SJCRH30 (cell line): ENCODE data around the gene DBF4. TPM values are rescaled to one million over a fixed set of nuclear protein-coding genes. Genes with fewer than 3 reads are reported as not detected.
"Not testable (repeated sequence)": the region's sequence is repeated elsewhere in the genome, so short reads cannot be mapped to it uniquely, and the experiment has no call there.

Experiments used
- DNase-seq, 2 experiments: peaks; one replicate each; pipeline ENCODE4 v3.0.0-alpha.2; 2015 to 2020
- H3K27ac ChIP-seq: fragments of 250-450 bp; sonication (Bioruptor Pico); 2 replicates; pipeline ENCODE4 v1.5.1; 2020; ENCODE audit warnings: mild to moderate bottlenecking, moderate library complexity
- H3K27me3 ChIP-seq: fragments of 250-450 bp; sonication (Bioruptor Pico); 2 replicates; pipeline ENCODE4 v1.5.1; 2020; ENCODE audit warnings: mild to moderate bottlenecking, moderate library complexity
- H3K36me3 ChIP-seq: fragments of 250-450 bp; sonication (Bioruptor Pico); 2 replicates; pipeline ENCODE4 v1.5.1; 2020; ENCODE audit warnings: mild to moderate bottlenecking, moderate library complexity
- H3K4me1 ChIP-seq: fragments of 250-450 bp; sonication (Bioruptor Pico); 2 replicates; pipeline ENCODE4 v1.5.1; 2020; ENCODE audit warnings: mild to moderate bottlenecking, moderate library complexity
- H3K4me3 ChIP-seq: fragments of 250-450 bp; sonication (Bioruptor Pico); 2 replicates; pipeline ENCODE4 v1.5.1; 2020; ENCODE audit warnings: mild to moderate bottlenecking, moderate library complexity
- H3K9me3 ChIP-seq: fragments of 250-450 bp; sonication (Bioruptor Pico); replicated peaks from 2 replicates; pipeline ENCODE4 v1.5.1; 2020; ENCODE audit warnings: mild to moderate bottlenecking, moderate library complexity
- total RNA-seq: library from RNA; depleted of rRNA; stranded (reverse); fragments of >200 nt; shearing (Covaris generic); gene quantifications from 2 replicates; pipeline ENCODE4 v1.2.3, GENCODE V29; 2014; rRNA removed

DBF4 gene
- total RNA-seq = 123 and 141 TPM in 2 replicates

GRCh38 chr7:87876040-87876868 is at the start of gene DBF4, which contains the start of gene SLC25A40:
Gene DBF4, plus strand, starts transcription at chr7:87876493. Its CDS starts 240 bp downstream, at chr7:87876733.
Gene SLC25A40, minus strand, starts transcription at chr7:87876360. Its CDS starts 17,633 bp downstream, at chr7:87858727.
- Histone ChIP-seq H3K27ac (peak within 1 kb of the TSS; percentile 91), H3K36me3 (peaks cover 40% of the 10 kb centered on the region), H3K4me1 (0 out of 2 replicates have a peak, but pooled peaks cover 3% of the 10 kb centered on the region), H3K4me3 (peak within 1 kb of the TSS; percentile 85), H3K9me3 (peaks cover 10% of the 10 kb centered on the region; the same call in 1 of the 2 replicates), H3K27me3 (no peaks in the 10 kb centered on the region)
- peak; percentile 97 for DNase-seq

DNA sequence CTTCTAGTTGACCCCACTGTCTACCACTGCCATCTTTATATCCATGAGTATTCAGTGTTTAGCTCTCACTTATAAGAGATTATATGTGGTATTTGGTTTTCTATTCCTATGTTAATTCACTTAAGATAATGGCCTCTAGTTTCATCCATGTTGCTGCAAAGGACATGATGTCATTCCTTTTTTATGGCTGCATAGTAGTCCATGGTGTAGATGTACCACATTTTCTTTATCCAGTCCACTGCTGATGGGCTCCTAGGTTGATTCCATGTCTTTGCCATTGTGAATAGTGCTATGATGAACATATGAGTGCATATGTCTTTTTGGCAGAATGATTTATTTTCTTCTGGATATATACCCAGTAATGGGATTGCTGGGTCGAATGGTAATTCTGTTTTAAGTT is 47.9 kb upstream of the DBF4 start:
- DNase-seq = not testable (repeated sequence)

GRCh38 chr7:87831097-87831496 is 45.2 kb upstream of the DBF4 start:
- Histone ChIP-seq H3K4me1 (0 out of 2 replicates have a peak, but pooled peaks cover 2% of the 10 kb centered on the region), H3K27ac (no peak overlapping the region), H3K27me3 (no peaks in the 10 kb centered on the region), H3K4me3 (no peak overlapping the region), H3K36me3 (peaks cover 9% of the 10 kb centered on the region), H3K9me3 (0 out of 2 replicates have a peak, but pooled peaks cover 2% of the 10 kb centered on the region)
- peak in 1 of 2 experiments; percentile 38 for DNase-seq

More for the DNA sequence above, 47.9 kb upstream of the DBF4 start:
- not testable (repeated sequence) for H3K4me3 ChIP-seq, H3K27me3 ChIP-seq, H3K36me3 ChIP-seq, H3K4me1 ChIP-seq, H3K27ac ChIP-seq
- peaks cover 16% of the 10 kb centered on the region; the same call in 1 of the 2 replicates for H3K9me3 ChIP-seq

- Histone ChIP-seq H3K9me3 (no peaks in the 10 kb centered on the region), H3K36me3 (peaks cover 19% of the 10 kb centered on the region), H3K27ac (no peak overlapping the region), H3K4me1 (0 out of 2 replicates have a peak, but pooled peaks cover 2% of the 10 kb centered on the region), H3K4me3 (no peak overlapping the region), H3K27me3 (no peaks in the 10 kb centered on the region)
- peak in 1 of 2 experiments; percentile 8 for DNase-seq
Measured at GRCh38 chr7:87833130-87833529, 43.2 kb upstream of the DBF4 start.

- no peak for DNase-seq
- Histone ChIP-seq H3K4me3 (no peak overlapping the region), H3K27me3 (no peaks in the 10 kb centered on the region), H3K27ac (no peak overlapping the region), H3K9me3 (no peaks in the 10 kb centered on the region), H3K36me3 (peaks cover 37% of the 10 kb centered on the region), H3K4me1 (no peaks in the 10 kb centered on the region)
Measured at GRCh38 chr7:87837597-87837996, 38.7 kb upstream of the DBF4 start.

GRCh38 chr7:87850836-87851593 is 25.3 kb upstream of the DBF4 start:
- Histone ChIP-seq H3K4me3 (no peak overlapping the region), H3K36me3 (peaks cover 40% of the 10 kb centered on the region), H3K9me3 (no peaks in the 10 kb centered on the region), H3K27me3 (no peaks in the 10 kb centered on the region), H3K4me1 (no peaks in the 10 kb centered on the region), H3K27ac (no peak overlapping the region)
- DNase-seq = no peak

DNA sequence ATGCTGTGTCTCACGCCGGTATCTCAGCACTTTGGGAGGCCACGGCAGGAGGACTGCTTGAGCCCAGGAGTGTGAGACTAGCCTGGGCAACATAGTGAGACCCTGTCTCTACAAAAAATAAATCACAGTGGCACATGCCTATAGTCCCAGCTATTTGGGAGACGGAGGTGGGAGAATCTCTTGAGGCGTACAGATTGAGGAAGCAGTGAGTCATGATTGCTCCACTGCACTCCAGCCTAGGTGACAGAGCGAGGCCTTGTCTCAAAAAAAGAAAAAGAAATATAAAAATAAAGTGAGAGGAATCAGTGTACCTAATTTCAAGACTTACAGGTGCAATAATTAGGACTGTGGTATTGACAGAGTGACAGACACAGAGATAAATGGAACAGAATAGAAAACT is 24.0 kb upstream of the DBF4 start:
- Histone ChIP-seq H3K4me3 (no peak overlapping the region), H3K36me3 (peaks cover 42% of the 10 kb centered on the region), H3K27ac (no peak overlapping the region), H3K27me3 (no peaks in the 10 kb centered on the region), H3K4me1 (no peaks in the 10 kb centered on the region), H3K9me3 (no peaks in the 10 kb centered on the region)
- DNase-seq = no peak

DNA sequence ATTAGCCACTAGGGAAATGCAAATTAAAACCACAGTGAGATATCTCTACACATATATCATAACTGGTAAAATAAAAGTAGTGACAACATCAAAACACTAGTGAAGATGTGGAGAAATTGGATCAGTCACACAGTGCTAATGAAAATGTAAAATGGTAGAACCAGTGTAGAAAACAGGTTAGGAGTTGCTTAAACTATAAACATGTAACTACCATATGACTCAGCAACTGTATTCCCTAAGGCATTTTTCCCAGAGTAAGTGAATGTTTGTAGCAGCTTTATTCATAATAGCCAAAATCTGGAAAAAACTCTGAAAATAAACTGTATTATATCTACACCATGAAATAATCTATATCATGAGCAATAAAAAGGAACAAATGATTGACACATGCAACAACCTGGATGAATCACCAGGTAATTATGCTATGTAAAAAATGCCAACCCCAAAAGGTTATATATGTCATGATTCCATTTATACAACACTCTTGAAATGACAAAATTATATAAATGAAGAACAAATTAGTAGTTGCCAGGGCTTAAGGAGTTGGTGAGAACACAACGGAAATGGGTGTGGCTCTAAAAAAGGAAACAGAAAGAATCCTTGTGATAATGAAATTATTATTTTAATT is 22.9 kb upstream of the DBF4 start:
- H3K4me1 ChIP-seq = no peaks in the 10 kb centered on the region
- no peak overlapping the region for H3K27ac ChIP-seq
- H3K36me3 ChIP-seq = peaks cover 44% of the 10 kb centered on the region
- no peaks in the 10 kb centered on the region for H3K9me3 ChIP-seq
- H3K4me3 ChIP-seq = no peak overlapping the region
- DNase-seq = no peak
- no peaks in the 10 kb centered on the region for H3K27me3 ChIP-seq

DNA sequence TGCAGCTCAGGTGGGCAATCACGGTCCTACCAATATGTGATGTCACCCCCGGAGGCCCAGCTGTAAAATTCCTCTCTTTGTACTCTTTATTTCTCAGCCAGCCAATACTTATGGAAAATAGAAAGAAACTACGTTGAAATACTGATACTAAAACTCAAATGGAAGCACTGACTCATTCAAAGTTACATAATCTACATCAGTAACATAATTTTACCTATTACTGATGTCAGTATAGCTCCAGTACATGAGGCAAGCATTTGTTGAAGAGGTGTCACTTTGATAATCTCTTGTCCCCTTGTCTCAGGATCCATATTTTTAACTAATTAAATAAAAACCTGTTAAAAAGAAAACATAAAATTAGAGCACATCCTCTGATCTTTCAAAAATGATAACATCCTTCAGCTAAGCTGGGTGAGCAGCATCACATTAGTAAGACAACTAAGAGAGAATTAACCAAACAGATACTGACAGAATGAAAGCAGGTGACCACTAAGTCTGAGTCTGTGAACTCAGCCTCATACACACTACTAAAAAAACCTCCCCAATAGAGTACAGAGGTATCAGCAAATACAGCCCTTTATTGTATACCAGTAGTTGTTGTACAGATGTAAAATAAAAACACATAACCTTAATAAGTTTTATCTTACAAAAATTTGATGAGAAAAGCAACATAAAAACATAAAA is 17.7 kb upstream of the DBF4 start:
- Histone ChIP-seq H3K36me3 (peaks cover 40% of the 10 kb centered on the region), H3K27ac (no peak overlapping the region), H3K4me1 (no peaks in the 10 kb centered on the region), H3K27me3 (no peaks in the 10 kb centered on the region), H3K4me3 (no peak overlapping the region), H3K9me3 (no peaks in the 10 kb centered on the region)
- DNase-seq = no peak

DNA sequence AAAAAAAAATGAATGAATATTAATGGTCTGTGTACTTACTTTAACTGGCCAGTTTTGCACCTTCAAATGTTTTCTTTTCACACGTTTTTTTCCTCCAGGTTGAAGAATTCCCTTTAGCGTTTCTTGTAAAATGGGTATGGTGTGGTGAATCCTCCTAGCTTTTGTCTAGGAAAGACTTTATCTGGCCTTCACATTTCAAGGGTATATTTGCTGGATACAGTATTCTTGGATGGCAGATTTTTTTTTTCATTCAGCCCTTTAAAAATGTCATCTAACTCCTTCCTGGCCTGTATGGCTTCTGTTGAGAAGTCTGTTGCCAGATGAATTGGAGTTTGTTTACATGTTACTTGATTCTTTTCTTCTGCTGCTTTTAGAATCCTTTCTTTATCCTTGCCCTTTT is 10.2 kb upstream of the DBF4 start:
- Histone ChIP-seq H3K9me3 (peaks cover 15% of the 10 kb centered on the region), H3K27ac (no peak overlapping the region)

DNA sequence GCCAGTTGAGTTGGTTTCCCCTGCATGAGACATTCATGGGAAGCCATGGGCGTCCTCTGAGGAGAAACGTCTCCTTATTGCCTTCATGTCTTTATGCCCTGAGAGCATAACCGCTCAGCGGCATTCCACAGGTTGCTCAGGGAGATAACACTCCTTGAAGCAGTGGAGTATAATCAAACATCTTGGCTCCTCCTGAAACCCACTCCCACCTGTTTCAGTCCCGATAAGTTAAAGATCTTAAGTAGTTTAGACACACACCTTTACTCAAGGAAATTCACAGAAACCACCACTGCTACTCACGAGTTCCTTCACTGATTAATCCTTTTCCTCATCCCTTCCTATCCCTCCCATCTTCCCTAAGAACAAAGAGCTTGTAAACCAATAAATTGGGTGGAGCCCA is 9.8 kb upstream of the DBF4 start:
- Histone ChIP-seq H3K9me3 (peaks cover 19% of the 10 kb centered on the region), H3K36me3 (peaks cover 73% of the 10 kb centered on the region)
- H3K27me3 ChIP-seq, H3K4me1 ChIP-seq, H3K27ac ChIP-seq, DNase-seq, H3K4me3 ChIP-seq: not testable (repeated sequence)

More for the DNA sequence above, 10.2 kb upstream of the DBF4 start:
- Histone ChIP-seq H3K4me3 (no peak overlapping the region), H3K36me3 (peaks cover 68% of the 10 kb centered on the region), H3K27me3 (no peaks in the 10 kb centered on the region), H3K4me1 (no peaks in the 10 kb centered on the region)
- DNase-seq = no peak

DNA sequence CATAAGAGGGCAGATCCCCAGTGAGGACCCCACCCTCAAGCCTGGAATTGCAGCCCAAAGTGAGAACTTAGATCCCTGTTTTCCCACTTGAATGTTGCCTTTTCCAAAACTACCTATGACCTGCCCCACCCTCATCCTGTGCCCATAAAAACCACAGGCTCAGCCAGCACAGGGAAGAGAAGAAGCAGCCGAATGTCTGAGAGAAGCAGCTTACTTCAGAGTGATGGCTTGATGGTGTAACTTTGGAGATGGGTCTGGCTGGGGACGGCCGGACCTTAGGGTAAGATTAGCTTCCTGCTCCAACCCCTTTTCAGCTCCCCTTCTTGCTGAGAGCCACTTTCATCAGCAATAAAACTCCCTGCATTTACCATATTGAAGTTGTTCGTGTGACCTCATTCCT is 5.8 kb upstream of the DBF4 start:
- DNase-seq = no peak
- Histone ChIP-seq H3K4me3 (no peak overlapping the region), H3K27me3 (no peaks in the 10 kb centered on the region), H3K27ac (no peak overlapping the region), H3K4me1 (0 out of 2 replicates have a peak, but pooled peaks cover 3% of the 10 kb centered on the region), H3K9me3 (peaks cover 24% of the 10 kb centered on the region), H3K36me3 (peaks cover 68% of the 10 kb centered on the region)

DNA sequence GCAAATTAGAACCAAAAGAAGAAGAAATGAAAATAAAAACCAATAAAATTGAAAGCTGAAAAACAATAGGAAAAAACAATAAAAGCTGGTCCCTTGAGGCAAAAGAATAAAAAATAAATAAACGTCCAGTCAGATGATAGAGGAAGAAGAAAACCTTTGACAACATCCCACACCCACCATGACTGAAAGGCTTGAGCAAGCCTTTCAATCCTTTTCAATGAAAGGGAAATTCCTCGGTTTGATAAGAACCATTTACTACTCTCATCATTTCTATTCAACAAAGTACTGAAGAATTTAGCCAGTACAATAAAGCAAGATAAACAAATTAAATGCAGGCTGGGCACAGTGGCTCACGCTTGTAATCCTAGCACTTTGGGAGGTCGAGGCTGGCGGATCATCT is 3.9 kb upstream of the DBF4 start:
- H3K4me1 ChIP-seq = 0 out of 2 replicates have a peak, but pooled peaks cover 3% of the 10 kb centered on the region
- DNase-seq = no peak
- H3K27ac ChIP-seq = no peak overlapping the region
- H3K36me3 ChIP-seq = peaks cover 51% of the 10 kb centered on the region
- no peak overlapping the region for H3K4me3 ChIP-seq
- no peaks in the 10 kb centered on the region for H3K27me3 ChIP-seq
- H3K9me3 ChIP-seq = peaks cover 19% of the 10 kb centered on the region; the same call in 1 of the 2 replicates

GRCh38 chr7:87873328-87873727 is 3.0 kb upstream of the DBF4 start:
- H3K4me1 ChIP-seq, H3K27me3 ChIP-seq, DNase-seq, H3K4me3 ChIP-seq, H3K27ac ChIP-seq: not testable (repeated sequence)
- Histone ChIP-seq H3K36me3 (peaks cover 41% of the 10 kb centered on the region), H3K9me3 (peaks cover 19% of the 10 kb centered on the region; the same call in 1 of the 2 replicates)
